K562 (cell line): Measurements from ENCODE around the gene KIAA0040. TPM values are rescaled to one million over a fixed set of nuclear protein-coding genes. Genes with fewer than 3 reads are reported as not detected.

Experiments
- CHD4 ChIP-seq: fragments of 200-600 bp; sonication (generic); IDR thresholded peaks from 3 replicates; pipeline ENCODE4 v1.6.1; 2012; ENCODE audit warnings: low read depth, mild to moderate bottlenecking, mixed read lengths, low read length, inconsistent platforms; ENCODE audit not compliant: insufficient read depth, insufficient replicate concordance, poor library complexity, severe bottlenecking
- EGR1 ChIP-seq: fragments of 450-650 bp; conservative IDR thresholded peaks from 2 replicates; pipeline ENCODE4 v1.6.1; 2017; ENCODE audit warnings: mild to moderate bottlenecking
- LARP7 ChIP-seq: fragments of 450-650 bp; IDR thresholded peaks from 2 replicates; pipeline ENCODE4 v1.6.1; 2016
- MAFF ChIP-seq: IDR thresholded peaks from 2 replicates; pipeline ENCODE4 v1.6.1; 2012; ENCODE audit warnings: low read length, improper control_type of control experiment
- MTA3 ChIP-seq: fragments of 450-650 bp; formaldehyde crosslinking; IDR thresholded peaks from 2 replicates; pipeline ENCODE4 v1.6.1; 2017; ENCODE audit warnings: mild to moderate bottlenecking, borderline replicate concordance
- NR2F6 ChIP-seq: fragments of 450-650 bp; formaldehyde crosslinking; IDR thresholded peaks from 2 replicates; pipeline ENCODE4 v1.4.0; 2020; ENCODE audit warnings: mild to moderate bottlenecking
- SNIP1 ChIP-seq: fragments of 450-650 bp; IDR thresholded peaks from 2 replicates; pipeline ENCODE4 v1.7.1; 2017; ENCODE audit warnings: low read depth, mild to moderate bottlenecking
- SRSF7 ChIP-seq: fragments of 200-400 bp; formaldehyde crosslinking; optimal IDR thresholded peaks from 2 replicates; pipeline ENCODE3; 2017; ENCODE audit warnings: mild to moderate bottlenecking, low read depth, low read length
- STAT5B ChIP-seq: fragments of 250-450 bp; sonication (Bioruptor Pico); IDR thresholded peaks from 2 replicates; pipeline ENCODE4 v1.8.0; 2021; ENCODE audit warnings: mild to moderate bottlenecking, inconsistent platforms
- TAF9B ChIP-seq: fragments of 450-650 bp; IDR thresholded peaks from 2 replicates; pipeline ENCODE4 v1.6.1; 2018; ENCODE audit warnings: mild to moderate bottlenecking; ENCODE audit not compliant: partially characterized antibody
- TOE1 ChIP-seq, 2 experiments: fragments of 450-650 bp in 1 of 2; sonication (generic) in 1 of 2; formaldehyde crosslinking in 1 of 2; IDR thresholded peaks; 2 replicates each; pipeline versions ENCODE4 v1.7.1 to v1.8.0; 2016 to 2022; ENCODE audit warnings: borderline replicate concordance in 2 of 2, mild to moderate bottlenecking in 2 of 2, antibody characterized with exemption in 1 of 2, inconsistent platforms in 1 of 2, low read depth in 1 of 2, missing genetic modification reagents in 1 of 2, moderate library complexity in 1 of 2
- TSC22D4 ChIP-seq: fragments of 450-650 bp; IDR thresholded peaks from 2 replicates; pipeline ENCODE4 v1.6.1; 2016; ENCODE audit warnings: missing genetic modification characterization, missing biosample characterization, control low read depth
- ZNF23 ChIP-seq: fragments of 250-450 bp; sonication (Bioruptor Pico); IDR thresholded peaks from 2 replicates; pipeline ENCODE4 v1.4.0; 2020; ENCODE audit warnings: mild to moderate bottlenecking
- polyA plus RNA-seq, 8 experiments: library from polyadenylated mRNA; depleted of rRNA in 4 of 8; stranded (reverse) in 5 of 8; unstranded in 3 of 8; fragments of >200 nt; fragmentation: Nextera tagmentation in 2 of 8; fragmentation: Illumina TruSeq in 1 of 8; extraction: Ambion mirVana in 2 of 8; extraction: Trizol in 1 of 8; gene quantifications; 2 replicates each; pipeline versions ENCODE4 v1.2.1 to v1.2.3, GENCODE V29; 2011 to 2014; ENCODE audit warnings: inconsistent platforms in 1 of 8, missing spikeins in 1 of 8
- total RNA-seq, 7 experiments: library from RNA; depleted of rRNA in 6 of 7; stranded (reverse); fragments of >200 nt in 6 of 7; fragmentation: Illumina TruSeq in 2 of 7; extraction: Trizol in 2 of 7; gene quantifications; 2 replicates each; pipeline versions ENCODE4 v1.2.1 to v1.2.3, GENCODE V29; 2011 to 2021; ENCODE audit warnings: low replicate concordance in 1 of 7
- TF ChIP-seq, protein P1 (sequence below): fragments of 250-450 bp; sonication (Bioruptor Pico); IDR thresholded peaks from 2 replicates; pipeline ENCODE4 v1.8.0; 2021; ENCODE audit warnings: borderline replicate concordance, mild to moderate bottlenecking, moderate library complexity; ENCODE audit not compliant: poor library complexity, severe bottlenecking
- TF ChIP-seq, protein P2 (sequence below): fragments of 250-450 bp; sonication (Bioruptor Pico); IDR thresholded peaks from 2 replicates; pipeline ENCODE4 v1.4.0; 2020; ENCODE audit warnings: mild to moderate bottlenecking
- TF ChIP-seq, protein P3 (sequence below): fragments of 450-650 bp; formaldehyde crosslinking; IDR thresholded peaks from 2 replicates; pipeline ENCODE4 v1.4.0; 2020; ENCODE audit warnings: mild to moderate bottlenecking
- TF ChIP-seq, protein P4 (sequence below): fragments of 250-450 bp; sonication (Bioruptor Pico); IDR thresholded peaks from 2 replicates; pipeline ENCODE4 v1.5.0; 2021; ENCODE audit warnings: mild to moderate bottlenecking, moderate library complexity
- TF ChIP-seq, protein P5 (sequence below): fragments of 450-650 bp; IDR thresholded peaks from 2 replicates; pipeline ENCODE4 v1.7.1; 2018; ENCODE audit warnings: mild to moderate bottlenecking, low read depth; ENCODE audit not compliant: partially characterized antibody

KIAA0040 gene
- total and polyA plus RNA-seq, 9 of the 15 experiments (the other 6 are each of a cell fraction or from before 2014, with no cell fraction given) = 3.4 to 13.6 (median 7.1) TPM

DNA sequence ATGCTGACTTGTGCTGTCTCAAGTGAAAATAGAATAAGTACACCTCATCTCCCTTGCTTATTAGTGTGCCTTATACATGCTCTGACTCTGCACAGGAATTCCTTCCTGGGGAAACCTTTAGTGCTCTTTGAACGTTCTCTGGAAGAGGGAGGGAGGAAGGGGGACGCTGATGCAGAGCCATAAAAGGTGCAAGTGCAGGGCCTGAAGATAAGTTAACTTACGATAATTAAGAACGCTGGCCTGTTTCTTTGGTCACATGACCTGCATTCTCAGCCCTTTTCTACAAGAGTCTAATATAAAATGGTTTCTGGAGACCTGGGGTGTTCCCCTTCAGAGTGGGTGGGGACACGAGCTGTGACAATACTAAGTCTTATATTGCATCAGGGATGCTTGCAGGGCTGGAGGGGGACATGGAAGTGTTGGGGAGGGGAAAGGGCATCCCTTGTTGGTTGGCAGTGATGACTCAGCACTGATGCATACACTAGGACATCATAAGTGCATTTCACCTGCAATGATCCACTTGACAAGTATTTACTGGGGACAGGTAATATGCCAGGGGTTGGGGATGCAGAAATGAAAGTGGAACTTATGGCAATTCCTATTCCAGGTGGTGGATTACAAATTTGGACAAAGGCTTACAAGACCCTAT, 26.3 kb upstream of the KIAA0040 start (continued):
- TF ChIP-seq, protein P1, sequence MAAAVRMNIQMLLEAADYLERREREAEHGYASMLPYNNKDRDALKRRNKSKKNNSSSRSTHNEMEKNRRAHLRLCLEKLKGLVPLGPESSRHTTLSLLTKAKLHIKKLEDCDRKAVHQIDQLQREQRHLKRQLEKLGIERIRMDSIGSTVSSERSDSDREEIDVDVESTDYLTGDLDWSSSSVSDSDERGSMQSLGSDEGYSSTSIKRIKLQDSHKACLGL = no peak
- TF ChIP-seq MAFF = 0 out of 2 replicates have a peak, but pooled peaks have one; percentile 28
- no peak for TF ChIP-seq ZNF23 (CRISPR knock-in tag)
- TF ChIP-seq MTA3 = no peak
- TF ChIP-seq TOE1 (IDR thresholded peaks at IDR 0.05; ENCODE audit: borderline replicate concordance) = peak; percentile 78; the same call in 1 of the 2 replicates
- no peak for TF ChIP-seq TOE1 (CRISPR knock-in tag; IDR thresholded peaks at IDR 0.05; ENCODE audit: borderline replicate concordance, low read depth)
- TF ChIP-seq, protein P2, sequence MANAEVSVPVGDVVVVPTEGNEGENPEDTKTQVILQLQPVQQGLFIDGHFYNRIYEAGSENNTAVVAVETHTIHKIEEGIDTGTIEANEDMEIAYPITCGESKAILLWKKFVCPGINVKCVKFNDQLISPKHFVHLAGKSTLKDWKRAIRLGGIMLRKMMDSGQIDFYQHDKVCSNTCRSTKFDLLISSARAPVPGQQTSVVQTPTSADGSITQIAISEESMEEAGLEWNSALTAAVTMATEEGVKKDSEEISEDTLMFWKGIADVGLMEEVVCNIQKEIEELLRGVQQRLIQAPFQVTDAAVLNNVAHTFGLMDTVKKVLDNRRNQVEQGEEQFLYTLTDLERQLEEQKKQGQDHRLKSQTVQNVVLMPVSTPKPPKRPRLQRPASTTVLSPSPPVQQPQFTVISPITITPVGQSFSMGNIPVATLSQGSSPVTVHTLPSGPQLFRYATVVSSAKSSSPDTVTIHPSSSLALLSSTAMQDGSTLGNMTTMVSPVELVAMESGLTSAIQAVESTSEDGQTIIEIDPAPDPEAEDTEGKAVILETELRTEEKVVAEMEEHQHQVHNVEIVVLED (CRISPR knock-in tag) = no peak
- TF ChIP-seq SRSF7 = no peak
- TF ChIP-seq, protein P3, sequence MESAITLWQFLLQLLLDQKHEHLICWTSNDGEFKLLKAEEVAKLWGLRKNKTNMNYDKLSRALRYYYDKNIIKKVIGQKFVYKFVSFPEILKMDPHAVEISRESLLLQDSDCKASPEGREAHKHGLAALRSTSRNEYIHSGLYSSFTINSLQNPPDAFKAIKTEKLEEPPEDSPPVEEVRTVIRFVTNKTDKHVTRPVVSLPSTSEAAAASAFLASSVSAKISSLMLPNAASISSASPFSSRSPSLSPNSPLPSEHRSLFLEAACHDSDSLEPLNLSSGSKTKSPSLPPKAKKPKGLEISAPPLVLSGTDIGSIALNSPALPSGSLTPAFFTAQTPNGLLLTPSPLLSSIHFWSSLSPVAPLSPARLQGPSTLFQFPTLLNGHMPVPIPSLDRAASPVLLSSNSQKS (CRISPR knock-in tag) = no peak
- TF ChIP-seq, protein P4, sequence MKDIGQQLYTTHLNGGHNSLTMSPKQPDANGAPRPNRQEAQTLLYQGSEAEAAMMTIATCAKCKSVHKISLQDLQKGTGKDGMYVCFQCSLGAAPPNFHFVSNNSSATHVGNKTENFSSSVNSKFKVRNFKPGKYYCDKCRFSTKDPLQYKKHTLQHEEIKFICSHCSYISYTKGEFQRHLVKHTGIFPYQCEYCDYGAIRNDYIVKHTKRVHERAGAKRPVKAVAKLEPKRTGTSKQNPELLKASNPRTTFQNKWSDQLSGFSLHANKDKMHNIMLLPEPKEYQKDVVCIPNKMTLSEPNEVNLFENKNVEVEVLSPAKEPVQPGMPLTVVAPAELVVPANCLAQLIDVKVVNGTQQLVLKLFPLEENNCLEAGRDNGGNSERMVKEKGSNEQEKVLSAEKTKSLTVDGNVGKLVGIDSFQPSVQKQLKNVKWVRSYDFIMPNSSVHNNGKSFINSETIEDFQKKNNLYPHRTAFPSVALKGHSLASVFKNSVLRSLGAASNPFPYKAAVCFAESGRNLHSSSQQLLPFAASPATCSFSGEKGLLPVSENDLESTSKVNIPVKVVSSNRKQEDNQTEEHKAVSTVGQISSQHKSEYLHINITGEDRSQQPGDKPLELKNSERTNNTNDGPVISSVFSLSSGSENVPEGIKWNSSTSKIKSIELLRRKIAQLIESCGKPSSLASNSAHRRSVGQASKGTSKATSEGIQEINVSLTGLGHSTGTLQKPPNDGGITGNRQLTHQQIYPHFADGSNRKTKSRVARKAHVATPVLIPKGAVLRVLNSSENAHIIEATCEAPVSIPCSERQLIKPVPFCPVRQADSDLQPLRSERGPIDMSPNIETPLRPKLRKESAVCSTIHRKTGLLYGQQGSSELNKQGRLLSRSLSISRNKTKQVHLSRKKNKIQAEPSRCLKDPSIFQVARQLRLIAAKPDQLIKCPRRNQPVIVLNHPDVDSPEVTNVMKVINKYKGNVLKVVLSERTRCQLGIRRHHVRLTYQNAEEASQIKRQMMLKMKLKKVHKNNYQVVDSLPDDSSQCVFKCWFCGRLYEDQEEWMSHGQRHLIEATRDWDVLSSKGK = no peak
- TF ChIP-seq, protein P5, sequence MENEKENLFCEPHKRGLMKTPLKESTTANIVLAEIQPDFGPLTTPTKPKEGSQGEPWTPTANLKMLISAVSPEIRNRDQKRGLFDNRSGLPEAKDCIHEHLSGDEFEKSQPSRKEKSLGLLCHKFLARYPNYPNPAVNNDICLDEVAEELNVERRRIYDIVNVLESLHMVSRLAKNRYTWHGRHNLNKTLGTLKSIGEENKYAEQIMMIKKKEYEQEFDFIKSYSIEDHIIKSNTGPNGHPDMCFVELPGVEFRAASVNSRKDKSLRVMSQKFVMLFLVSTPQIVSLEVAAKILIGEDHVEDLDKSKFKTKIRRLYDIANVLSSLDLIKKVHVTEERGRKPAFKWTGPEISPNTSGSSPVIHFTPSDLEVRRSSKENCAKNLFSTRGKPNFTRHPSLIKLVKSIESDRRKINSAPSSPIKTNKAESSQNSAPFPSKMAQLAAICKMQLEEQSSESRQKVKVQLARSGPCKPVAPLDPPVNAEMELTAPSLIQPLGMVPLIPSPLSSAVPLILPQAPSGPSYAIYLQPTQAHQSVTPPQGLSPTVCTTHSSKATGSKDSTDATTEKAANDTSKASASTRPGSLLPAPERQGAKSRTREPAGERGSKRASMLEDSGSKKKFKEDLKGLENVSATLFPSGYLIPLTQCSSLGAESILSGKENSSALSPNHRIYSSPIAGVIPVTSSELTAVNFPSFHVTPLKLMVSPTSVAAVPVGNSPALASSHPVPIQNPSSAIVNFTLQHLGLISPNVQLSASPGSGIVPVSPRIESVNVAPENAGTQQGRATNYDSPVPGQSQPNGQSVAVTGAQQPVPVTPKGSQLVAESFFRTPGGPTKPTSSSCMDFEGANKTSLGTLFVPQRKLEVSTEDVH = no peak
- TF ChIP-seq NR2F6 = no peak
- no peak for TF ChIP-seq LARP7
- TF ChIP-seq SNIP1 = no peak
- no peak for TF ChIP-seq TSC22D4 (tag)
- TF ChIP-seq CHD4 = no peak
- no peak for TF ChIP-seq TAF9B
- TF ChIP-seq STAT5B = no peak
- no peak for TF ChIP-seq EGR1
